Panc1 (cell line): ENCODE results near the gene ZKSCAN5. TPM values are rescaled to one million over a fixed set of nuclear protein-coding genes. Genes with fewer than 3 reads are reported as not detected.
A peak's percentile ranks its signal among the peaks of the same experiment; 100 is the strongest.
"Not testable (repeated sequence)": the region's sequence is repeated elsewhere in the genome, so short reads cannot be mapped to it uniquely, and the experiment has no call there.

Experiments
- ATAC-seq: fragments of 200-7000 bp; cut with Tn5 transposase; 2 replicates; pipeline ENCODE4 v1.9.1; 2020; ENCODE audit warnings: mild to moderate bottlenecking, moderate library complexity
- BruUV-seq: library from RNA; stranded (reverse); fragments of 400-500 nt; replicated peaks from 2 replicates; lab custom pipeline; 2021; lab: Mats Ljungman, UMichigan
- CTCF ChIA-PET: fragments of 300-600 bp; sonication (Branson Sonifier 250); formaldehyde crosslinking; loops from one replicate; lab custom pipeline; 2022; ENCODE audit warnings: antibody characterized with exemption; lab: Charles Lee
- POLR2A ChIA-PET: fragments of 300-600 bp; sonication (Branson Sonifier 250); formaldehyde crosslinking; loops from one replicate; lab custom pipeline; 2022; ENCODE audit warnings: antibody characterized with exemption; lab: Charles Lee
- DNase-seq: peaks from one replicate; pipeline ENCODE4 v3.0.0-alpha.2; 2010; ENCODE audit warnings: low read depth, low spot score
- H3K27ac ChIP-seq: 2 replicates; pipeline ENCODE4 v1.5.1; 2011; ENCODE audit warnings: mild to moderate bottlenecking, low read length, inconsistent platforms
- H3K27me3 ChIP-seq: fragments of 200-500 bp; sonication (Bioruptor generic); 2 replicates; pipeline ENCODE4 v1.6.0; 2014; ENCODE audit warnings: low read length, inconsistent platforms; ENCODE audit not compliant: control insufficient read depth, insufficient read depth
- H3K36me3 ChIP-seq: fragments of 200-500 bp; sonication (Bioruptor generic); 2 replicates; pipeline ENCODE4 v1.5.1; 2014; ENCODE audit warnings: inconsistent platforms, mild to moderate bottlenecking, low read length, moderate library complexity; ENCODE audit not compliant: control insufficient read depth, insufficient read depth
- H3K4me1 ChIP-seq: 2 replicates; pipeline ENCODE4 v1.5.1; 2011; ENCODE audit warnings: inconsistent platforms, mild to moderate bottlenecking, low read length, moderate library complexity; ENCODE audit not compliant: control insufficient read depth, insufficient read depth
- H3K4me3 ChIP-seq, 2 experiments: 2 replicates each; pipeline ENCODE4 v1.5.1; 2011 to 2012; ENCODE audit warnings: low read depth in 2 of 2, low read length in 2 of 2, mild to moderate bottlenecking in 2 of 2, inconsistent platforms in 1 of 2, moderate library complexity in 1 of 2
- H3K9me3 ChIP-seq: fragments of 200-500 bp; sonication (Bioruptor generic); 2 replicates; pipeline ENCODE4 v1.5.1; 2014; ENCODE audit warnings: low read depth, mild to moderate bottlenecking, inconsistent platforms, low read length, moderate library complexity; ENCODE audit not compliant: control insufficient read depth, insufficient read depth
- POLR2AphosphoS5 ChIP-seq: IDR thresholded peaks from 2 replicates; pipeline ENCODE4 v1.6.1; 2012; ENCODE audit warnings: mild to moderate bottlenecking, low read depth, low read length, moderate library complexity
- SIN3A ChIP-seq: IDR thresholded peaks from 2 replicates; pipeline ENCODE4 v1.6.1; 2012; ENCODE audit warnings: low read depth, mild to moderate bottlenecking, low read length, moderate library complexity, borderline replicate concordance; ENCODE audit not compliant: insufficient read depth
- TCF7L2 ChIP-seq: IDR thresholded peaks from 2 replicates; pipeline ENCODE4 v1.6.1; 2011; ENCODE audit warnings: mild to moderate bottlenecking, low read depth, low read length, inconsistent platforms
- in situ Hi-C: cut with HindIII; loops from 2 replicates; pipeline ENCODE4 v1.10.0; 2016; ENCODE audit warnings: low sequenced_read_pairs, low pct_unique_long_range_greater_than_20kb
- intact Hi-C: fragments of 100-400 bp; cut with micrococcal nuclease; formaldehyde crosslinking; loops from one replicate; pipeline ENCODE4 v1.10.0; 2022; ENCODE audit not compliant: unreplicated experiment
- total RNA-seq: library from RNA; stranded (reverse); gene quantifications from one replicate; pipeline ENCODE4 v1.2.1, GENCODE V29; 2021; ENCODE audit not compliant: unreplicated experiment
- TF ChIP-seq, protein P1 (sequence below), 2 experiments: IDR thresholded peaks; 2 replicates each; pipeline ENCODE4 v1.6.1; 2011 to 2012; ENCODE audit warnings: low read depth in 2 of 2, control low read depth in 1 of 2, low read length in 1 of 2, mild to moderate bottlenecking in 1 of 2, moderate library complexity in 1 of 2; ENCODE audit not compliant: insufficient read depth in 1 of 2
- TF ChIP-seq, protein P2 (sequence below): fragments of 450-650 bp; IDR thresholded peaks from 2 replicates; pipeline ENCODE4 v1.5.1; 2017; ENCODE audit warnings: mild to moderate bottlenecking

Gene ZKSCAN5
- total RNA-seq, 1 experiment from 2014 or later: 17.5 TPM

DNA sequence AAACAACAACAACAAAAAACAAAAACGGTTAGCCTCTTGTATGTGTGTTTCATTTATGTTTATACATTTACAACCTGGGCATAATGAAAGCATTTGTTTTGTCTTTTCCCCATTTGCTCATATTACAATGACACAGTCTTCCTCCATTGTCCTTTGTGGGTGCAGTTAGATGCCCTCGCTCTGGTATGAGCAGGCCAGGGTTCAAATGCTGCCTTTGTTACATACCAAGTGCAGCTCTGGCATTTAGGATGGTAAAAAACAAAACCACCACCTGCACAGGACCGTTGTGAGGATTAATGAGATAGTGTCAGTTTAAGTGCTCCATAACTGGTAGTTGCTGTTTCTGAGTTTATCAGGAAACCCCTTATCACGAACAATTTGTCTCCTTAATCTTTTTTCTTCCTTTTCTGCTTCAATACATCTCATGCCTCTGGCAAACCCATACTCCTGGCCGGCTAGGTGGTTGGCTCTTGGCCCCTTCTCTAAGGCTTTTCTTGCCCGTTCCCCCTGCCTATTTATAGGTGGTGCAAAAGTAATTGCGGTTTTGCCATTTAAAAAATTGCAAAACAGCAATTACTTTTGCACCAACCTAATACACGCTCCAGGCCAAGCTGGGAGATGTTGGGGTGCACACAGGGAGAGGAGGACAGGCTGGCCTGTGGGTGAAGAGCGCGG is 75.0 kb downstream of the ZKSCAN5 start:
- intact Hi-C loops: no loop called here
- no TSS peak for BruUV-seq
- ChIA-PET CTCF (no interaction called here), POLR2A (no interaction called here)
- no peak overlapping the region for H3K27ac ChIP-seq
- no peaks in the 10 kb centered on the region for H3K36me3 ChIP-seq
- in situ Hi-C loops: no loop called here
- H3K4me3 ChIP-seq: peak overlapping the region; percentile 44 to 47
- H3K27me3 ChIP-seq: no peaks in the 10 kb centered on the region
- TF ChIP-seq, protein P1, sequence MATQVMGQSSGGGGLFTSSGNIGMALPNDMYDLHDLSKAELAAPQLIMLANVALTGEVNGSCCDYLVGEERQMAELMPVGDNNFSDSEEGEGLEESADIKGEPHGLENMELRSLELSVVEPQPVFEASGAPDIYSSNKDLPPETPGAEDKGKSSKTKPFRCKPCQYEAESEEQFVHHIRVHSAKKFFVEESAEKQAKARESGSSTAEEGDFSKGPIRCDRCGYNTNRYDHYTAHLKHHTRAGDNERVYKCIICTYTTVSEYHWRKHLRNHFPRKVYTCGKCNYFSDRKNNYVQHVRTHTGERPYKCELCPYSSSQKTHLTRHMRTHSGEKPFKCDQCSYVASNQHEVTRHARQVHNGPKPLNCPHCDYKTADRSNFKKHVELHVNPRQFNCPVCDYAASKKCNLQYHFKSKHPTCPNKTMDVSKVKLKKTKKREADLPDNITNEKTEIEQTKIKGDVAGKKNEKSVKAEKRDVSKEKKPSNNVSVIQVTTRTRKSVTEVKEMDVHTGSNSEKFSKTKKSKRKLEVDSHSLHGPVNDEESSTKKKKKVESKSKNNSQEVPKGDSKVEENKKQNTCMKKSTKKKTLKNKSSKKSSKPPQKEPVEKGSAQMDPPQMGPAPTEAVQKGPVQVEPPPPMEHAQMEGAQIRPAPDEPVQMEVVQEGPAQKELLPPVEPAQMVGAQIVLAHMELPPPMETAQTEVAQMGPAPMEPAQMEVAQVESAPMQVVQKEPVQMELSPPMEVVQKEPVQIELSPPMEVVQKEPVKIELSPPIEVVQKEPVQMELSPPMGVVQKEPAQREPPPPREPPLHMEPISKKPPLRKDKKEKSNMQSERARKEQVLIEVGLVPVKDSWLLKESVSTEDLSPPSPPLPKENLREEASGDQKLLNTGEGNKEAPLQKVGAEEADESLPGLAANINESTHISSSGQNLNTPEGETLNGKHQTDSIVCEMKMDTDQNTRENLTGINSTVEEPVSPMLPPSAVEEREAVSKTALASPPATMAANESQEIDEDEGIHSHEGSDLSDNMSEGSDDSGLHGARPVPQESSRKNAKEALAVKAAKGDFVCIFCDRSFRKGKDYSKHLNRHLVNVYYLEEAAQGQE (IDR thresholded peaks at IDR 0.05; ENCODE audit: insufficient read depth in 1 of 2, low read depth in 2 of 2, low read length in 1 of 2): no peak
- TF ChIP-seq SIN3A: no peak
- TF ChIP-seq, protein P2, sequence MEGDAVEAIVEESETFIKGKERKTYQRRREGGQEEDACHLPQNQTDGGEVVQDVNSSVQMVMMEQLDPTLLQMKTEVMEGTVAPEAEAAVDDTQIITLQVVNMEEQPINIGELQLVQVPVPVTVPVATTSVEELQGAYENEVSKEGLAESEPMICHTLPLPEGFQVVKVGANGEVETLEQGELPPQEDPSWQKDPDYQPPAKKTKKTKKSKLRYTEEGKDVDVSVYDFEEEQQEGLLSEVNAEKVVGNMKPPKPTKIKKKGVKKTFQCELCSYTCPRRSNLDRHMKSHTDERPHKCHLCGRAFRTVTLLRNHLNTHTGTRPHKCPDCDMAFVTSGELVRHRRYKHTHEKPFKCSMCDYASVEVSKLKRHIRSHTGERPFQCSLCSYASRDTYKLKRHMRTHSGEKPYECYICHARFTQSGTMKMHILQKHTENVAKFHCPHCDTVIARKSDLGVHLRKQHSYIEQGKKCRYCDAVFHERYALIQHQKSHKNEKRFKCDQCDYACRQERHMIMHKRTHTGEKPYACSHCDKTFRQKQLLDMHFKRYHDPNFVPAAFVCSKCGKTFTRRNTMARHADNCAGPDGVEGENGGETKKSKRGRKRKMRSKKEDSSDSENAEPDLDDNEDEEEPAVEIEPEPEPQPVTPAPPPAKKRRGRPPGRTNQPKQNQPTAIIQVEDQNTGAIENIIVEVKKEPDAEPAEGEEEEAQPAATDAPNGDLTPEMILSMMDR: no peak
- no peak for TF ChIP-seq TCF7L2
- no peak for TF ChIP-seq POLR2AphosphoS5
- DNase-seq (no peak), ATAC-seq (no peak)
- no peaks in the 10 kb centered on the region for H3K9me3 ChIP-seq
- H3K4me1 ChIP-seq: no peaks in the 10 kb centered on the region

DNA sequence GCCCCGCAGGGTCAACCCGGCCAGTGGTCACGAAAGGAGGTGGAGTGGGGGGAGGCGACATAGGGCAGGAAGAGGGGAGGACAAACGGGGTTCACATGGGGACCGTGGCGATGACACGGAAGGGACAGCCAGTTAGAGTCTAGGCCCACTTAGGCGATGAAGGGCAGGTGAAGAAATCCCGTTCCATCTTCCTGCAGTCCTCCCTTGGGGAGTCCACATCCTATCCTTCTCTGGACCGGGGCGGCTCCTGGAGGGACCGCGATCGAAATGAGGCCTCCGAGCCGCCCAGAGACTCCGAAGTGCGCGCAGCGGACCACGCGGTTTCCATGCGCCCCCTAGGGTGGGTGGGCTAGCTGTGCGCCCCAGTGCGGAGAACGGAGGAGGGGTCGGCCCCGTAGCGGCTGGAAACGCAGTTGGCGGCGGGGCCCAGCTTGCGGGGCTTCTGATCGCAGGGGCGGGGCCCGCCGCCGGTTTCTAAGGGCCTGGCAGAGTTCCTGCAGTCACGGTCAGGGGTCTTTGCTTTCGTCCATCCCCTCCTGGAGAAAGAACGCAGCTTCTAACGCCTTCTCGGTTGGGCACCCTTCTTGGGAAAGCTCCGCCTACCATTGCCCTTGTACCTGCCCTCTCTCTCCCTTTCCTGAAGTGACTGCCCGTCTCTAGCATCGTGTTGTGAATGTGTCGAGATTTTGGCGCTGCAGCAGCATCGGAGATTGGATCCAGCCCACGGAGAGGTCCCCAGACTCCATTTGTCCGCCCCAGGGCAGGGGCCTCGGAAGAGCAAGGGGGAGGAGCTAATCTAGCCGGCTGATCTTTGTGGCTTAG is 75.7 kb downstream of the ZKSCAN5 start:
- DNase-seq (no peak), ATAC-seq (peak; percentile 74)
- Histone ChIP-seq H3K36me3 (no peaks in the 10 kb centered on the region), H3K4me3 (peak overlapping the region; percentile 44 to 47), H3K9me3 (no peaks in the 10 kb centered on the region), H3K4me1 (no peaks in the 10 kb centered on the region), H3K27me3 (no peaks in the 10 kb centered on the region), H3K27ac (no peak overlapping the region)
- intact Hi-C loops: no loop called here
- no TSS peak for BruUV-seq
- TF ChIP-seq, protein P1 (IDR thresholded peaks at IDR 0.05; ENCODE audit: insufficient read depth in 1 of 2, low read depth in 2 of 2, low read length in 1 of 2): no peak
- TF ChIP-seq, protein P2: peak; percentile 59
- ChIA-PET CTCF (no interaction called here), POLR2A (no interaction called here)
- in situ Hi-C loops: no loop called here

DNA sequence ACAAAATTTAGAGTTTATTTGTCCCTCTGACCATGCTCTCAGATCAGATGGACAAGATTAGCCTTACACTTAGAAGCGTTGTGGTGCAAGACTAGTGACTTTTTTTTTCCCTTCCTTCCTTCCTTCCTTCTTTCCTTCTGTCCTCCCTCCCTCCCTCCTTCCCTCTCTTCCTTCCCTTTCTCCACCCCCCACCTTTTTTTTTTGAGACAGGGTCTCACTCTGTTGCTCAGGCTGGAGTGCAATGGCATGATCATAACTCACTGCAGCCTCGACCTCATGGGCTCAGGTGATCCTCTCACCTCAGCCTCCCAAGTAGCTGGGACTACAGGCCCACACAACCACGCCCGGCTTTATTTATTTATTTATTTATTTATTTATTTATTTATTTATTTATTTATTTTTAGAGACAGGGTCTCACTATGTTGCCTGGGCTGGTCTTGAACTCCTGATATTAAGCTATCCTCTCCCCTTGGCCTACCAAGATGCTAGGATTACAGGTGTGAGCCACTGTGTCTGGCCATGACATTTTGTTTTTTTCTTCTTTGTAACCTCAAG is 76.4 kb downstream of the ZKSCAN5 start:
- H3K4me3 ChIP-seq: peak overlapping the region; percentile 44 to 47
- POLR2A ChIA-PET, H3K4me1 ChIP-seq, ATAC-seq, in situ Hi-C loops, DNase-seq, H3K27ac ChIP-seq, BruUV-seq, intact Hi-C loops, H3K36me3 ChIP-seq, H3K9me3 ChIP-seq, H3K27me3 ChIP-seq: not testable (repeated sequence)
- CTCF ChIA-PET: interaction anchor here (0.7 kb wide), 1 partner anchor 36 kb away, joined by 5 read pairs; the partner anchor contains the start of gene ZSCAN25
